Nephron progenitor cell (in vitro differentiated cells): ENCODE results near the gene FAM136A.

Source experiments
- DNase-seq: peaks from one replicate; pipeline ENCODE4 v3.0.0; 2021
- H3K27ac Mint-ChIP-seq: 2 replicates; pipeline ENCODE4 v1.8.0; 2021; ENCODE audit warnings: mild to moderate bottlenecking, moderate library complexity, mixed read lengths
- H3K27me3 Mint-ChIP-seq: 2 replicates; pipeline ENCODE4 v1.8.0; 2021; ENCODE audit warnings: mild to moderate bottlenecking, low read depth, mixed read lengths; ENCODE audit not compliant: poor library complexity
- H3K36me3 Mint-ChIP-seq: 2 replicates; pipeline ENCODE4 v1.8.0; 2021; ENCODE audit warnings: low read depth, mixed read lengths
- H3K4me1 Mint-ChIP-seq: 2 replicates; pipeline ENCODE4 v1.8.0; 2021; ENCODE audit warnings: mixed read lengths
- H3K4me3 Mint-ChIP-seq: 2 replicates; pipeline ENCODE4 v1.8.0; 2021; ENCODE audit warnings: mild to moderate bottlenecking, moderate library complexity, mixed read lengths
- H3K9me3 Mint-ChIP-seq: 2 replicates; pipeline ENCODE4 v1.8.0; 2021; ENCODE audit warnings: mild to moderate bottlenecking, moderate library complexity, mixed read lengths
- TF ChIP-seq, protein P1 (sequence below): fragments of 200-600 bp; sonication (generic); IDR thresholded peaks from 2 replicates; pipeline ENCODE4 v1.5.0; 2021; ENCODE audit warnings: antibody characterized with exemption

The FAM136A gene

DNA sequence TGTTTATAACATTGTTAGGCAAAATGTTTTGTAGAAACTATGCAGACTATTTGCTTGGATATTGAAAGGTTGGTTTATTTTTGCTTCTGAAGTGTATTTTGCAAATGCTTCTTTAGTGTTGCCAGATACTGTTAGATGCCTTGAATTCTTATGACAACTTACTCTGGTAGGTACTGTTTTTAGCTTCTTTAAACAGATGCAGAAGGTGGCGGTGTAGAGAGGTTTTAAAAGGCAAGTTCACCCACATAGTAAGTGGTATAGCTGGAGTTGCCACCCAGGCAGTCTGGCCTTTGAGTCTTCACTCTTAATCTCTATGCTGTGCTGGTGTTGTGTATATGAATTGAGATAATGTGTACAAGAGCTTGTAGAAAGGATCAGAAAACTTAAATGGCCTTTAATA is 40.4 kb downstream of the FAM136A start:
- Mint-ChIP-seq H3K9me3 (peaks cover 14% of the 10 kb centered on the region), H3K4me3 (peak overlapping the region; percentile 8), H3K36me3 (peaks cover 66% of the 10 kb centered on the region), H3K27me3 (no peaks in the 10 kb centered on the region), H3K27ac (no peak overlapping the region), H3K4me1 (peaks cover 39% of the 10 kb centered on the region)
- no peak for DNase-seq
- TF ChIP-seq, protein P1, sequence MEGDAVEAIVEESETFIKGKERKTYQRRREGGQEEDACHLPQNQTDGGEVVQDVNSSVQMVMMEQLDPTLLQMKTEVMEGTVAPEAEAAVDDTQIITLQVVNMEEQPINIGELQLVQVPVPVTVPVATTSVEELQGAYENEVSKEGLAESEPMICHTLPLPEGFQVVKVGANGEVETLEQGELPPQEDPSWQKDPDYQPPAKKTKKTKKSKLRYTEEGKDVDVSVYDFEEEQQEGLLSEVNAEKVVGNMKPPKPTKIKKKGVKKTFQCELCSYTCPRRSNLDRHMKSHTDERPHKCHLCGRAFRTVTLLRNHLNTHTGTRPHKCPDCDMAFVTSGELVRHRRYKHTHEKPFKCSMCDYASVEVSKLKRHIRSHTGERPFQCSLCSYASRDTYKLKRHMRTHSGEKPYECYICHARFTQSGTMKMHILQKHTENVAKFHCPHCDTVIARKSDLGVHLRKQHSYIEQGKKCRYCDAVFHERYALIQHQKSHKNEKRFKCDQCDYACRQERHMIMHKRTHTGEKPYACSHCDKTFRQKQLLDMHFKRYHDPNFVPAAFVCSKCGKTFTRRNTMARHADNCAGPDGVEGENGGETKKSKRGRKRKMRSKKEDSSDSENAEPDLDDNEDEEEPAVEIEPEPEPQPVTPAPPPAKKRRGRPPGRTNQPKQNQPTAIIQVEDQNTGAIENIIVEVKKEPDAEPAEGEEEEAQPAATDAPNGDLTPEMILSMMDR, result no peak

DNA sequence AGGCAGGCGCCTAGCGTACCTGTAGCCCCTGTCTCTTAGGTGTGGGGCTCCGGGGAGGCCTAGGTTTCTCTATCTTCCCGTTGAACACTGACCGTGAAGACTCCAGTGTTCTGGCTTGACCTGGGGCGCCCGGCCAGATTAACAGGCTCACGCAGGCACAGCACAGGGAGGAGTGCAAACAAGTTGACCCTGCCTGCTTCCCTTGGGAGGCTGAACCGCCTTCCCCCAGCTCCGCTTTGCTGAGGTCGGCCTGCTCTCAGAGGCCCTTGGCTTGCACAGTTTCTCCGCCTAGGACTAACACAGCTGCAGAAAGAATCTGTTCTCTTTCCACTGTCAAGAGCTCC is 43.4 kb downstream of the FAM136A start:
- DNase-seq, result peak; percentile 51
- Mint-ChIP-seq H3K4me1 (peaks cover 46% of the 10 kb centered on the region), H3K36me3 (peaks cover 38% of the 10 kb centered on the region), H3K27me3 (peaks cover 3% of the 10 kb centered on the region), H3K4me3 (peak overlapping the region; percentile 90), H3K9me3 (no peaks in the 10 kb centered on the region), H3K27ac (peak overlapping the region; percentile 71)
- TF ChIP-seq, protein P1, result no peak

DNA sequence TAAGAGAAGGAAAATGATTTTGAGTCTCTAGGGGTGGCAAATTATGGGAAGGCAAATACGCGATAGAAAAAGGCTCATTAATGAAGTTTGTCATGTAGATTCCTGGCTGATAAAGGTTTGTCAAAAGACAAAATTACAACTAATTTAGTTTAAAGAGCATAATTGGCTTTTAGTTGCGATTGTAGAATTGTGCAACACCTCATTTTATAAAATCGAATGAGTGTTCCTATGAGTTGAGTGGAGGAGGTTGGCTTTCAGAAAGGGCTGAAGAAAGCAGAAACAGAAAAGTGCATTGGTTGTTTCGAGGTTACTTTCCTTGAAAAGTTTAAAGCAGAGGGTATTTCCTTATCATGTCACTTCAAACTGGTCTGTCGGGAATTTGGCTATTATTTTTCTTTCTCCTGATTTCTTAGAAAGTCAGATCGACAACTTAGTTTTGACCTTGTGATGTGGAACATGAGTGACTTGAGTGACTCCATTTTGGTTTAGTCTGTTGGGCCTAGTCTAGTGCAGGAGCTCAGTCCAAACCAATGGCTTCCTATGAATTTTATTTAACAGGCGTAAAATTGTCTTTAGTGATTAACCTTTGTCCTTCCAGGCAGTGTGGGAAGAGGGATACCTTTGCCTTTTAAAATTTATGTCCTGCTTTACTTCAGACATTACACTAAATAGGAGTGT is 46.1 kb downstream of the FAM136A start:
- Mint-ChIP-seq H3K36me3 (peaks cover 14% of the 10 kb centered on the region), H3K9me3 (no peaks in the 10 kb centered on the region), H3K27ac (no peak overlapping the region), H3K27me3 (peaks cover 3% of the 10 kb centered on the region), H3K4me1 (peaks cover 34% of the 10 kb centered on the region), H3K4me3 (peak overlapping the region; percentile 9)
- TF ChIP-seq, protein P1, result no peak
- no peak for DNase-seq

DNA sequence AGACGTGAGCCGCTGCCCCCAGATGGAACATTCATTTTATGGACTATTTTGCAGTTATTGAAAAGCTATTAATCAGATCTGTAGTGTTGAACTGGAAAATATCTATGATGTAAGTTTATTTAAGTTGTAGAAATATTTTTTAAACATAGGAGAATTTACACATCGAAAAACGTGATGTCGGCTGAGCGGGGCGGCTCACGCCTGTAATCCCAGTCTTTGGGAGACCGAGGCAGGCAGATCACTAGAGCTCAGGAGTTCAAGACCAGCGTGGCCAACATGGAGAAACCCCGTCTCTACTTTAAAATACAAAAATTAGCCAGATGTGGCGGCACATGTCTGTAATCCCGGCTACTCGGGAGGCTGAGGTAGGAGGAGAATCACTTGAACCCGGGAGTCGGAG is 51.4 kb downstream of the FAM136A start:
- Mint-ChIP-seq H3K36me3 (peaks cover 15% of the 10 kb centered on the region), H3K4me1 (peaks cover 12% of the 10 kb centered on the region), H3K9me3 (no peaks in the 10 kb centered on the region), H3K27me3 (peaks cover 7% of the 10 kb centered on the region), H3K4me3 (no peak overlapping the region), H3K27ac (no peak overlapping the region)
- no peak for DNase-seq
- TF ChIP-seq, protein P1, result no peak

DNA sequence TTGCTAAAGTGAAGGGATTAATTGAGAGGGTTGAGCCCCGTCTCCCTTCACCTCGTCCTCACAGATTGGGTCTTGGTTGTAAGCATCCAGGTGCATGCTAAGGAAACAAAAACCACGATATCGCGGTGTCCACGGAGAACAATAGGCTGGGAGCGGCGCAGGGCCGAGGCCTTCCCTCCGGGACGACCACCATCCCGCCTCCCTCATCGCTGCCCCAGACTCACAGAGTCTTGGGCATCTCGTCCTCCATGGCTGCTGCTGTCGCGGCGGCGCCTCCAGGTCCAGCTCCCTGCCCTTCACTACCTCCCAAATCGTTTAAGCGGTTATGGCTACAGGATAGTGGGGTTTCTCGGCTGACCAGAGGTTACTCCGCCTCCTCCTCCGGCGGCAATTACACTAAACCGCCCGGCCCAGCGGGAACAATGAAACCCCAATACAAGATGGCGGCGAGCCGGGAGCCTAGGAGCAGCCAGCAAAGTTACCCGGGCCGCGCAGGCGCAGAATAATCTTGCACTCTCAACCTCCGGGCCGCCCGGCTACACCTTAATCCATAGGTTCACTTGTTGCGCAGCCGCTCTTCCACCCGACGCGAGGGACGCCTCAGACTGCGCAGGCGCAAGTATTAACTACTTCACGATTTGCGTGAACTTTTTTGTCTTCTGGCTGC is 53.6 kb downstream of the FAM136A start, which contains the start of gene TIA1:
Gene TIA1 (minus strand): TSS at position 448 of the 667 bp plus-strand sequence. CDS start 198 bp downstream, at position 250.
- Mint-ChIP-seq H3K36me3 (peaks cover 36% of the 10 kb centered on the region), H3K27ac (peak within 1 kb of the TSS; percentile 100), H3K27me3 (peaks cover 7% of the 10 kb centered on the region), H3K4me3 (peak within 1 kb of the TSS; percentile 99), H3K9me3 (peaks cover 8% of the 10 kb centered on the region), H3K4me1 (peaks cover 24% of the 10 kb centered on the region)
- TF ChIP-seq, protein P1, result no peak
- peak; percentile 99 for DNase-seq
